HG02885 (cell line): ENCODE measurements around the gene ITPRID1.

Experiments
- ATAC-seq: cut with Tn5 transposase; IDR thresholded peaks from one replicate; pipeline ENCODE4 v1.9.1; 2021; ENCODE audit warnings: mild to moderate bottlenecking; ENCODE audit not compliant: unreplicated experiment, poor library complexity

The ITPRID1 gene

DNA sequence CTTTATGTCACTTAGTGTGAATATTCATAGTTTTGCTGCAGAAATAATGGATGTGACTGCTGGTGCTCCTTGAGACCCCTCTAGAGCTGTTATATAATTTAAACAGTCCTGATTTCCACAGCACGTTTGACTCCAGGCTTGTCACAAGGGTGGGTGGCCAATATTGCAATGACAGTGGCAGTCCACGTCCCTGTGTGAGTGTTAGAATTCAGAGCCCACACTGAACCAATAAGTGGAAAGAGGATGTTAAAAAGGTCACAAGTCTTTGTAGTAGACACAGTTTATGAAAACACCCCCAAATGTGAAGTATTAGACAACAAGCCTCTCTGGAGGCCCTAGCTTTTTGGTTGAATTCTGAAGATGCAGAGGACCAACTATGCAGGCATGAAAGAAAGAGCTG, 175.1 kb downstream of the ITPRID1 start:
- ATAC-seq = no peak

- ATAC-seq = no peak
These were observed 177.0 kb downstream of the ITPRID1 start for GRCh38 chr7:31690935-31691334.

- no peak for ATAC-seq
These were observed 178.6 kb downstream of the ITPRID1 start for GRCh38 chr7:31692451-31692850.

GRCh38 chr7:31692871-31693270, 179.0 kb downstream of the ITPRID1 start:
- no peak for ATAC-seq

DNA sequence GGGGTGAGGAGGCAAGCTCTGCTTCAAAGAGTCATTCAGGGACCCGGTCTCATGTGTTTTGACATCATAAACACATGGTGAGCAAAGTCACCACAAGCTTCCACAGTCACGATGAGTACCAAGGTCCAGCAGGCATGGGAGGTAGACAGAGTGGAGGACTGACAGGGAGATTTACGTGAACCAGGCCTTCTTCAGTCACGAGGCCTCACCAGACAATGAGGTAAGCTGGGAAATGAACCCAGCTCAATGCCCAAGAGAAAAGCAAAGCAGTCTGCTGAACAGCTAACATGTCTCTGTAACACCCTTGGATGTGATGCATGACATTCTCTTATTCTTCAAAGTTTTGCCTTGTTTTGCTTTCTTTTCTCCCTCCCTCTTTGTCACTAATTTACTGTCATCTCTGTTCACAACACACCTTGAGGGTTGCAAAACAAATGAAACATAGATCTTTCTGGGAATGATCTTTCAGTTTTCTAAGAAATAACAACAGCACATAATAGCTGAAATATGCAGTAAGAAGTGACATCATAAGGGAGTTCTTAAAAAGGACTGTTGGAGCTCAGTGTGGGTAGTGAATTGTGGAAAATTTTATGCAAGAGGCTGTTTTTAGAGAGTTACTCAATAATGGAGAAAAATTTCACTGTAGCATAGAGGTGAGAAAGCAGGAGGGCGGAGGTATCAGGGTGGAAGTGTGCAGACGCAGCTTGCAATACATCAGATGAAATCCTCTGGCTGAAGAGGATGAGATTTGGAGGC, 182.1 kb downstream of the ITPRID1 start:
- ATAC-seq = no peak

GRCh38 chr7:31699050-31699449, 185.2 kb downstream of the ITPRID1 start:
- no peak for ATAC-seq

DNA sequence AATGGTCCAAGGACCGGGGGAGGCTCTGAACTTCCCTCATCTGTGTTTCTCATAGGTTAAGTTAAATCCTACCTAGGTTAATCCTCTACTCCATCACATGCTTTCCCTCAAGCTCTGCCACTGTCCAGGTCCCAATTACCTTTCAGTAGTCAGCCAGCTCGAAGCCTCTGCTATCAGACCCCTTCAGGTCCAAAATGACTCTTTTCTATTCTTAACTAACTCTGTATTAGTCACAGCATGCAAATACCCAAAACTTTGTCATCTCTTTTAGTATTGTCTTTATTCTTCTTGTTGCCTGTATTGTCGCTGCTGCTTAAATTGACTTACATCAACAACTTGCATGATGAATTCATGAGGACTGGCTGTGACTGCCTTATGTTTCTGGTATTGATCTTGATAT, 188.5 kb downstream of the ITPRID1 start:
- ATAC-seq = no peak

GRCh38 chr7:31705377-31705776, 191.5 kb downstream of the ITPRID1 start:
- no peak for ATAC-seq

GRCh38 chr7:31707089-31707488, 193.2 kb downstream of the ITPRID1 start:
- no peak for ATAC-seq
